A673 (cell line): ENCODE data around the gene RASGRF1.

Experiments
- CTCF ChIP-seq: fragments of 300-800, 200-600 bp; sonication (generic); conservative IDR thresholded peaks from 2 replicates; pipeline ENCODE4 v1.5.1; 2017; ENCODE audit warnings: low read depth, mild to moderate bottlenecking, antibody characterized with exemption, low read length, moderate library complexity, mixed read lengths
- EZH2 ChIP-seq: fragments of 200-600 bp; sonication (generic); IDR thresholded peaks from 2 replicates; pipeline ENCODE4 v1.6.1; 2017; ENCODE audit warnings: borderline replicate concordance, low read depth, mild to moderate bottlenecking, mixed read lengths, antibody characterized with exemption, low read length; ENCODE audit not compliant: poor library complexity, severe bottlenecking

DNA sequence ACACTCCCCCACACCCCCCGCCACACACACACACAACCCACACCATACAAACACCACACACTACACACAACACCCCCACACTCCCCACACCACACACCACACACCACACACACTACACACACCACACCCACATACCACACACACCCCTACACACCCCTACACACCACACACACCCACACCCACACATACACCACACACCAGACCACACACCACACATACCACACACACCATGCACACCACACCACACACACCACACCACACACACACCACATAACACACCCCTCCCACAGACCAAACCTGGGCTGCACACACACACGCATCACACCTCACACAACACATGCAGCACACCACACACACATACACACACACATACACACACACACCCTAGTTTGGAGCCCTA is 1.8 kb upstream of the RASGRF1 start:
- TF ChIP-seq CTCF (no peak), EZH2 (no peak)
